ENCODE data around the gene METTL24.
A peak's percentile ranks its signal among the peaks of the same experiment; 100 is the strongest.

METTL24 gene

GRCh38 chr6:110341067-110341466 is 17.1 kb downstream of the METTL24 start:
- intact Hi-C loops (cut with DNase I) = no loop called here
- no peak for DNase-seq

DNA sequence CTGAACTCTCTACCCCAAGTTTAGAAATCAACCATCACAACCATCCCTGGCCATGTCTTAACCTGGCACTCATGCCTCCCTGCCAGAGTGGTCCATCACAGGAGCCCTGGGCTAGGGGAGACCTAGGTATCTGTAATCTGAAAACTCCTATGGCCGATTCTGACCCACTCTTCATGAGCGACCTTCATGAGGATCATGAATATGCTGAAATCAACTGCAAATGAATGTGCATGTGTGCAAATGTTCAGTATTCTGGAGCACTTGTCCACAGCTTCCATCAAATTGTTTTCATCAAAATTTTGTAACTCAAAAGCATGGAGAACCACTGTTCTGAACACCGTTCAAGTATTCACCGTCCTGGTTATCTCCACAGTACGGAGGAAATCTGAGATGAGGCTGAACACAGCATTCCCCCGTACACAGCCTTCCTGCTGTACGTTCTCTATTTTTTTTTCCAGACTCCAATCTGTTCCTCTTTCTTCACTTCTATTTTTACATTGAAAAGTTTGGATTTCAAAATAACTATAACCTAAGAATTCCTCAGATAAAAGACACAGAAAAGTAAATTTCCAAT is 17.7 kb downstream of the METTL24 start:
- DNase-seq = no peak
- intact Hi-C loops (cut with DNase I) = no loop called here

DNA sequence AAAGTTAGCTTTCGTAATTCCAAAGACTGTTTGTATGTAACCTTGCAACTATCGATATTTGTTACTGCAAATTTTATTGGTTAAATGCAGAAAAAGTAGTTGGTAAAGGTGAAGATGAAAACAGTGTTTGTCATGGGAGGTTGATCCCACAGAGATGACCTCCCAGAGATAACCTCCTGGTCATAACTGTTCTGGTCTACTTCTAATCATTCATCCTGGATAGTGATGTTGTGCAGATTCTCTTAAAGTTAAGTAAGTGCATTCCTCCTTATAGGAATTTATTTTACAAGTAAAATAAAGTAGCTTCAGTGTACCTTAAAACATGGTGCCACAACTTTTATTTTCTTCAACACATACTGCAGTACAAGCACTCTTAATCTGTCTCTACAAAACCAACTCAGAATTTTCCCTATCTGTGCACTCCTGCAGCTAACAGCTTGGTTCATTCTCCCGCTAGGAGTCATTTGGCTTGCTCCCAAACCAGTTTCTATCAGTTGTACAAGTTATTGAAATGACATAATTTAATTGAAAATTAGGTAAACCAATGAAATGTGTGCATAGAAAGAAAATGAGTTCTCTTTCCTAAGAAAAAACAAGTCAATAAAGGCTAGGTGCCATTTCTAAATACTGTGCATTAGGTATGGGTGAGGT is 19.2 kb downstream of the METTL24 start:
- intact Hi-C loops (cut with DNase I) = no loop called here
- no peak for DNase-seq

DNA sequence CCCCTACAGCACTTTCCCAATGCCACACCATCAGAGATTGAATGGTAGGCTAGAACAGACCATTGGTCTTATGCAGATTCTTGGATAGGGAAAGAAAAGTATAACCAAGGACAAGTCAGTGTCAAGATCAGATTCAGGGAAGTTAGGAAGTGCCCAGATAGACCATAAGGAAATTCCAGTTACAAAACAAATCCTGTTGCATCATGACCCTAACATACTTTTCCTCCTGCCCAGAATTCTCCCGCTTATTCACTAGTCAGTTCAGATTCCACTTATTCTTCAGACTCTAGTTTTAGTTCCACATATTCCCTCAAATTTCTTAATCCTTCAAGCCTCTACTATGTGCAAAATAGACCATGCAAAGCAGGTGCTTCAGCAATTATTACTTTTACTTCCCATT is 20.7 kb downstream of the METTL24 start:
- intact Hi-C loops (cut with DNase I) = no loop called here
- no peak for DNase-seq

DNA sequence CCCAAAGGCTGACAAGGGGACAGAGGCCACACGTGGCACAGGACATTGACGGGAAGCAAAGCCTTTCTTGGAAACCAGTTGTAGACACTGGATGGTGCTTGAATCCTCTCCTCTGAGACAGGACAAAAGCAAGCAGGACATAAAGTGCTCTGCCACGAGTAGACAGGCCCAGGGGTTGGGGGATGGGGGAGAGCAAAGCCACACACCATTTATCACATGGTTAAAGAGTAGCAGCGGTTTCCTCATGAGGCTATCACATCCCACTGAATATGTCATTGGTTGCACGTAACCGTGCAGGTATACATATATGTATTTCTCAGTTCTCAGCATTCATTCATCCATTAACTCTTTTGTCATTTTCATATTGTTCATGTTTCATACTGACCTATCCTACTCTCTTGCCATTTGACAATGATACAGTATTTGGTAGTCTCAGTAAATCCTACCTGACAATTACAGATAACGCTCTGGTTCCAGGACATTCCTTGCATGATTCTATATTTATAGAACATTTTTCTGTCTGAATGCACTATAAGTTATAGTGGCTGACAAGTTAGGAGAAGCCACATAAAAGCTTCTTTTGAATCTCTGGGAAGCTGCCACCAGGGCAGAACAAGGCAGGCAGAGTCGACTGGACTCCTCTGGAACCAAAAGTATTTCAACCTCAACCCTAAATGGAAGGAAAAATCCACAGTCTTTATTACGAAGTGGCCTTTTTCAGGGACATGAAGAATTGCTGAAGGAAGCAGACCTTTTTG is 23.5 kb downstream of the METTL24 start:
- intact Hi-C loops (cut with DNase I) = no loop called here
- DNase-seq = no peak

DNA sequence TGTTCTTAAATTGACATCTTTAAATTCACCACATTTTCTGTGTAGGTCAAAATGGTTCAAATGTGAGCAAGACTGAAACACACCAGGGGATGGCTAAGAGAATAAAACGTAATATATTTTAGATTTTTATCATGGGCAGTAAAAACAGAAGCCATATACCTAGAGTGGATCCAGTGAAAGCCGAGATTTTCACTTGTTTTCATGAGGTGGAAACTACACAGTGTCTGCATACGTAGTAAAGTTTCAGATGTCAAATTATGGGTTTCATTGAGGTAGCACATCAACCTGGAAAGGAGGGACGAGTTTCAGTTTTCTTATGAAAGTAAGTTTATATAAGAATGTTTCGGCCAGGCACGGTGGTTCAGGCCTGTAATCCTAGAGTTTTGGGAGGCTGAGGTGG is 25.9 kb downstream of the METTL24 start:
- intact Hi-C loops (cut with DNase I) = no loop called here

GRCh38 chr6:110331816-110332215 is 26.3 kb downstream of the METTL24 start:
- peak in 6 of 10 donors; percentile 25 to 92 (median 74) for DNase-seq
- intact Hi-C loops (cut with DNase I) = no loop called here

More for the DNA sequence above, 25.9 kb downstream of the METTL24 start:
- no peak for DNase-seq

DNA sequence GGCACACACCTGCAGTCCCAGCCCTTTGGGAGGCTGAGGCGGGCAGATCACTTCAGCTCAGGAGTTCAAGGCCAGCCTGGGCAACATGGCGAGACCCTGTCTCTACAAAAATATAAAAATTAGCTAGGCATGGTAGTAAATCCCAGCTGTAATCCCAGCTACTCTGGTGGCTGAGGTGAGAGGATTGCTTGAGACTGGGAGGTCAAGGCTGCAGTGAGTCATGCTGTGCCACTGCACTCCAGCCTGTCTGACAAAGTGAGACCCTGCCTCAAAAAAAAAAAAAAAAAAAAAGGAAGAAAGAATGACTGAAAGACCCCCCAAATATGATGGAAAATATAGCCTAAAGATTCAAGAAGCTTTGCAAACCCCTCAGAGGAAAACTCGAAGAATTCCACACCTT is 26.8 kb downstream of the METTL24 start:
- intact Hi-C loops (cut with DNase I) = no loop called here
- DNase-seq = no peak

GRCh38 chr6:110329714-110330436 is 28.3 kb downstream of the METTL24 start:
- intact Hi-C loops (cut with DNase I) = no loop called here
- peak in 8 of 10 donors; percentile 28 to 90 (median 58) for DNase-seq

GRCh38 chr6:110329348-110329713 is 28.8 kb downstream of the METTL24 start:
- intact Hi-C loops (cut with DNase I) = no loop called here
- peak in 2 of 10 donors; percentile 33 to 79 for DNase-seq

GRCh38 chr6:110328259-110328658 is 29.9 kb downstream of the METTL24 start:
- no peak for DNase-seq
- intact Hi-C loops (cut with DNase I) = no loop called here

DNA sequence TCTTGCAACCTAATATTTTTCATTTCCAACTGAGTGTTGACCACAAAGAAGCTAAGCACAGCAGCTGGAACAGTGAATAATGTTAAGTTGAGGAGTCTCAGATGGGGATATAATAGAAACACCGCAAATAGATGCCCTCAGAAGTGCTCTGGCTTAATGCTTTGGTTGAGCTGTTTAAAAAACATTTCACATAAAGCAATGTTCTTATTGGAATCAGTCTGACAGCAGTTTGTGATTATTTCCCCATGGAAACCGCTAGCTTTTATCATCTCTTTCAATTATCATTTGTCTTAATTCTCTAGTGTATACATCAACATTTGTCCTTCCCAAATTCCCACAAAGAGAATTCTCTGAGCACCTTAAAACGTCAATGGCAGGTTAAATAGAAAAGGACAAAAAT is 30.8 kb downstream of the METTL24 start:
- no peak for DNase-seq
- intact Hi-C loops (cut with DNase I) = no loop called here

- intact Hi-C loops (cut with DNase I) = no loop called here
- no peak for DNase-seq
Measured at GRCh38 chr6:110326609-110327008, 31.5 kb downstream of the METTL24 start.

- intact Hi-C loops (cut with DNase I) = no loop called here
- no peak for DNase-seq
Measured at GRCh38 chr6:110326057-110326456, 32.1 kb downstream of the METTL24 start.

DNA sequence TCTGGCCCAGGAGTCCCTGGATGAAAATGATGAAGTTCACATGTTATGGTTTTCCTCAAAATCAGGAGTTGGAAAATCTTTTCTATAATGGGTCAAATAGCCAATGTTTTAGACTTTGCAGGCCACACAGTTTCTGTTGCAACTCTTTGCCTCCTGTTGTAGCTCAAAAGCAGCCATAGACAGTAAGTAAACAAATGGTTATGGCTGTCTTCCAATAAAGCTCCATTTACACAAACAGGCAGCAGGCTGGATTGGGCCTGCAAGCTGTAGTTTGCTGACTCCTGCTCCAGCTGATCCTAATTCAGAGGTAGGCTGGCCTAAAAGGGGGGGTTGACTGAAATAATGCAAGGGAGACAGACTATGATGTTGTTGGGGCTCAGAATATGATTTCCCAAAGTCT is 33.0 kb downstream of the METTL24 start:
- intact Hi-C loops (cut with DNase I) = no loop called here
- no peak for DNase-seq

- no peak for DNase-seq
- intact Hi-C loops (cut with DNase I) = no loop called here
Measured at GRCh38 chr6:110324548-110324947, 33.6 kb downstream of the METTL24 start.

DNA sequence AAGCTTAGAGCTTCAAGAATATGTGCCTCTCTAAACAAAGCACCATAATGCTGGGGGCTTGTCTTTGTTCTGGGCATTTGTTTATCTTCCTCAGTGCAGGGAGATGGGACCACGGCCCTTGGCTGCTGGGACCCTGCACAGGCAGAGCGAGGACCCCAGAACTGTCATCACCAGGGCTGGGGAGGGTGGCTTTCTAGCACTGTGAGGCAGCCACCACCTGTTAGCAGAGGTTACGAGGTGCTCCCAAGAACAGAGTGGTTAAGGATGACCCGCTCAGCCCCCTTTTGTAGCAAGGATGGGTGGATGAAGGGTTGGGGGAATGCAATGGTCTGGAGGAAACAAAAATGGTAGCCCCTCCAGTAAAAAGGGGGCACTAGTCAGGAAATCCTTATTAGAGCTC is 34.9 kb downstream of the METTL24 start:
- intact Hi-C loops (cut with DNase I) = no loop called here
- no peak for DNase-seq

DNA sequence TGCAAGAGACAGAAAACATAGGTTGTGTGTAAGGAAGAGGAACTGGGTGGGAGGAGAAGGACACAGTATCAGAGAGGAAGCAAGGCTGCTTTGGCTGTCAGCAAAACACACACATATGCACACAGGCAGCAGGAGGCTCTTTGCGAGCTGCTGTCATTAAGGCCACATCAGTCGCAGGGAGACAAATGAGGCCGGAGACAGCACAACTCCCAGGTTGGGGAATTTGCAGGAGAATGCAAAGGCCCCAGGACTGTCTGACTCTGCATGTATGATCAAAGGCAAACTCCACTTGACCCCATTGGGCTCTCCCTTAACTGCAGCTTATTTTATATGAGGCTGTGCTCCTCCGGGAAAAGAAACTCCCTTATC is 35.3 kb downstream of the METTL24 start:
- no peak for DNase-seq
- intact Hi-C loops (cut with DNase I) = no loop called here

- intact Hi-C loops (cut with DNase I) = no loop called here
- DNase-seq = peak in 3 of 10 donors; percentile 17 to 87 (median 42)
Measured at GRCh38 chr6:110322151-110322873, 35.8 kb downstream of the METTL24 start.

- intact Hi-C loops (cut with DNase I) = no loop called here
- DNase-seq = no peak
Measured at GRCh38 chr6:110320307-110320706, 37.8 kb downstream of the METTL24 start.

GRCh38 chr6:110319843-110320242 is 38.3 kb downstream of the METTL24 start:
- no peak for DNase-seq
- intact Hi-C loops (cut with DNase I) = no loop called here
